Measurements from ENCODE around the gene RPL19.
"Not testable (repeated sequence)": the region's sequence is repeated elsewhere in the genome, so short reads cannot be mapped to it uniquely, and the experiment has no call there.

The RPL19 gene

GRCh38 chr17:39167476-39167875, 32.6 kb upstream of the RPL19 start:
- no peak overlapping the region for H3K27ac ChIP-seq
- TF ChIP-seq CTCF (conservative IDR thresholded peaks at IDR 0.05) (no peak), ZFX (IDR thresholded peaks at IDR 0.05) (no peak)

DNA sequence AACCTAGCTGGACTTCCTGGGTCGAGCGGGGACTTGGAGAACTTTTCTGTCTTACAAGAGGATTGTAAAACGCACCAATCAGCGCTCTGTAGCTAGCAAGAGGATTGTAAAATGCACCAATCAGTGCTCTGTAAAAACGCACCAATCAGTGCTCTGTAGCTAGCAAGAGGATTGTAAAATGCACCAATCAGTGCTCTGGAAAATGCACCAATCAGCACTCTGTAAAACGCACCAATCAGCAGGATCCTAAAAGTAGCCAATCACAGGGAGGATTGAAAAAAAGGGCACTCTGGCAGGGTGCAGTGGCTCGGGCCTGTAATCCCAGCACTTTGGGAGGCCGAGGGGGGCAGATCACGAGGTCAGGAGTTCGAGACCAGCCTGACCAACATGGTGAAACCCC, 31.6 kb upstream of the RPL19 start:
- H3K27ac ChIP-seq = not testable (repeated sequence)

DNA sequence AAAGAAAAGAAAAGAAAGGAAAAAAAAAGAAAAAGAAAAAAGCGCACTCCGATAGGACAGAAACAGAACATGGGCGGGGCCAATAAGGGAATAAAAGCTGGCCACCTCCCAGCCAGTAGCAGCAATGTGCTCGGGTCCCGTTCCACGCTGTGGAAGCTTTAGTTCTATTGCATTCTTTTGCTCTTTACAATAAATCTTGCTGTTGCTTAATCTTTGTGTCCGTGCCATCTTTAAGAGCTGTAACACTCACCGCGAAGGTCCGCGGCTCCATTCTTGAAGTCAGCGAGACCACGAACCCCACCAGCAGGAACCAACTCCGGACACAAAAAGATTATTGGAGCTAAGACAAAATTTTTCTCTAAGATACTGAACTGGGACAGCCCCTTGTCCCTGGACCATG, 31.0 kb upstream of the RPL19 start:
- no peak overlapping the region for H3K27ac ChIP-seq

DNA sequence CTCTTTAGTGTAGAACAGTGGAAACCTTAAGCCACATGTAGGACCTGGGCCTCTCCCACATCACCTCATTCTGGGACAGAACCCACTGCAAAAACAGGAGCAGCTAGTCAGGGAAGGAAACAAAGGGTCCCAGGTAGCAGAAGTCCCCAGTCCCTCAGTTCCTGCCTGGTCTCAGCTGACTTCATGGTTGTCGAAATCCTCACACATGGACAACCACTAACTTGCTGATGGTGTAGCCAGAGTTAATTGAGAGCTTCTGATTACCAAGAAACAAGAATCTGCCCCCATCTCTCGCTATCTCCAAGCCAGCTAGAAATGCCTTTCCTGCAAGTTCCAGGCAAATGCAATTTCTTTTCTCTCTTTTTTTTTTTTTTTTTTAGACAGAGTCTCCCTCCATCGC, 30.6 kb upstream of the RPL19 start:
- no peak for TF ChIP-seq ZFX (IDR thresholded peaks at IDR 0.05)
- TF ChIP-seq CTCF (conservative IDR thresholded peaks at IDR 0.05) = no peak
- H3K27ac ChIP-seq = no peak overlapping the region

More for the DNA sequence above, 31.0 kb upstream of the RPL19 start:
- no peak for TF ChIP-seq CTCF (conservative IDR thresholded peaks at IDR 0.05)
- TF ChIP-seq ZFX (IDR thresholded peaks at IDR 0.05) = no peak

- TF ChIP-seq CTCF (conservative IDR thresholded peaks at IDR 0.05) = no peak
- TF ChIP-seq ZFX (IDR thresholded peaks at IDR 0.05) = no peak
- H3K27ac ChIP-seq = no peak overlapping the region
Observed at GRCh38 chr17:39170109-39170508, 30.0 kb upstream of the RPL19 start.

- no peak overlapping the region for H3K27ac ChIP-seq
- no peak for TF ChIP-seq CTCF (conservative IDR thresholded peaks at IDR 0.05)
- no peak for TF ChIP-seq ZFX (IDR thresholded peaks at IDR 0.05)
Observed at GRCh38 chr17:39170558-39170957, 29.5 kb upstream of the RPL19 start.

- no peak overlapping the region for H3K27ac ChIP-seq
- no peak for TF ChIP-seq CTCF (conservative IDR thresholded peaks at IDR 0.05)
- TF ChIP-seq ZFX (IDR thresholded peaks at IDR 0.05) = no peak
Observed at GRCh38 chr17:39171933-39172332, 28.1 kb upstream of the RPL19 start.

DNA sequence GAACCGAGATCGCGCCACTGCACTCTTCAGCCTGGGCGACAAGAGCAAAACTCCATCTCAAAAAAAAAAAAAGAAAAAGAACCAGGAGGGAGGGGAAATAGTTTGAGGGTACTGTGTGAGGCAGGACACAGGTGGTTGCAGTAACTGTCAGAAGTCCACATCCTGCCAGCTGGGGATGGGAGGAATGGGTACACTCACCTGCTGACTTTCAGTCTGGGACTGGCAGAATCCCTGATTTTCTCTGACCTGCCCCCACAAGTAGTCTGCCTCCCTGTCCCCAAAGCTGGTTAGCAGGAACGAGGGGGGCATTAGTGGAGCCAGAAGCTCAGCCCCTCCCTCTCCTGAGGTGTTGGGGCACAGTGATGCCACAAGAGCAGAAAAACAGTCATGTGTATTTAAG, 27.0 kb upstream of the RPL19 start:
- no peak for TF ChIP-seq CTCF (conservative IDR thresholded peaks at IDR 0.05)
- no peak for TF ChIP-seq ZFX (IDR thresholded peaks at IDR 0.05)

More for the DNA sequence above, 27.0 kb upstream of the RPL19 start:
- no peak overlapping the region for H3K27ac ChIP-seq
